OCI-LY7 (cell line): ENCODE measurements around the gene AGBL1. TPM values are rescaled to one million over a fixed set of nuclear protein-coding genes. Genes with fewer than 3 reads are reported as not detected.

ENCODE experiments used
- BruUV-seq: library from RNA; stranded (reverse); fragments of 400-500 nt; replicated peaks from 2 replicates; lab custom pipeline; 2021; lab: Mats Ljungman, UMichigan
- CTCF ChIA-PET: fragments of 300-600 bp; sonication (Branson Sonifier 250); formaldehyde crosslinking; loops from one replicate; lab custom pipeline; 2022; ENCODE audit warnings: antibody characterized with exemption; ENCODE audit not compliant: unreplicated experiment; lab: Charles Lee
- POLR2A ChIA-PET: fragments of 300-600 bp; sonication (Branson Sonifier 250); formaldehyde crosslinking; loops from one replicate; lab custom pipeline; 2022; ENCODE audit warnings: antibody characterized with exemption; lab: Charles Lee
- DNase-seq: peaks from one replicate; pipeline ENCODE4 v3.0.0-alpha.2; 2015; ENCODE audit warnings: low spot score
- H2AFZ ChIP-seq: fragments of 200-600 bp; sonication (generic), shearing (Covaris generic); 2 replicates; pipeline ENCODE4 v1.6.1; 2014; ENCODE audit warnings: mild to moderate bottlenecking, antibody characterized with exemption, low read length, moderate library complexity
- H3K27ac ChIP-seq: fragments of 200-600 bp; sonication (generic); 2 replicates; pipeline ENCODE4 v1.5.1; 2014; ENCODE audit warnings: mixed run types, low read depth, mild to moderate bottlenecking, moderate library complexity, low read length, inconsistent platforms; ENCODE audit not compliant: poor library complexity, severe bottlenecking
- H3K36me3 ChIP-seq: fragments of 200-600 bp; sonication (generic); 2 replicates; pipeline ENCODE4 v1.6.1; 2014; ENCODE audit warnings: mild to moderate bottlenecking, antibody characterized with exemption, low read length, moderate library complexity, mixed read lengths; ENCODE audit not compliant: insufficient read depth
- H3K4me1 ChIP-seq: fragments of 200-600 bp; sonication (generic); 2 replicates; pipeline ENCODE4 v1.5.1; 2014; ENCODE audit warnings: mild to moderate bottlenecking, low read length; ENCODE audit not compliant: insufficient read depth, poor library complexity, severe bottlenecking
- H3K4me2 ChIP-seq: fragments of 200-600 bp; sonication (generic); 2 replicates; pipeline ENCODE4 v1.6.1; 2014; ENCODE audit warnings: mild to moderate bottlenecking, low read length
- H3K4me3 ChIP-seq: fragments of 200-600 bp; sonication (generic); 2 replicates; pipeline ENCODE4 v1.5.1; 2014; ENCODE audit warnings: mild to moderate bottlenecking, low read depth, low read length; ENCODE audit not compliant: poor library complexity, severe bottlenecking
- H3K79me2 ChIP-seq: fragments of 200-600 bp; sonication (generic); 2 replicates; pipeline ENCODE4 v1.6.1; 2016; ENCODE audit warnings: low read depth, mild to moderate bottlenecking, low read length, moderate library complexity, mixed read lengths; ENCODE audit not compliant: insufficient read depth
- H3K9me2 ChIP-seq: fragments of 200-600 bp; sonication (generic); 2 replicates; pipeline ENCODE4 v1.6.1; 2016; ENCODE audit warnings: mild to moderate bottlenecking, low read length, mixed read lengths; ENCODE audit not compliant: insufficient read depth
- H3K9me3 ChIP-seq: fragments of 200-600 bp; sonication (generic); 2 replicates; pipeline ENCODE4 v1.6.1; 2014; ENCODE audit warnings: mild to moderate bottlenecking, mixed run types, low read length, mixed read lengths
- H4K20me1 ChIP-seq: fragments of 200-600 bp; sonication (generic); 2 replicates; pipeline ENCODE4 v1.6.1; 2014; ENCODE audit warnings: mild to moderate bottlenecking, antibody characterized with exemption, low read length, moderate library complexity, mixed read lengths; ENCODE audit not compliant: insufficient read depth
- EZH2phosphoT487 ChIP-seq: fragments of 200-600 bp; sonication (generic); IDR thresholded peaks from 2 replicates; pipeline ENCODE4 v1.6.1; 2018; ENCODE audit warnings: low read depth, borderline replicate concordance, mild to moderate bottlenecking, mixed run types, antibody characterized with exemption, low read length, moderate library complexity, mixed read lengths
- intact Hi-C: fragments of 100-400 bp; cut with micrococcal nuclease; formaldehyde crosslinking; loops from one replicate; pipeline ENCODE4 v1.10.0; 2022; ENCODE audit not compliant: unreplicated experiment
- total RNA-seq, 2 experiments: library from RNA; depleted of rRNA in 1 of 2; stranded (reverse); fragments of >200 nt in 1 of 2; shearing (Covaris generic) in 1 of 2; gene quantifications; 2 replicates each; pipeline ENCODE4 v1.2.3, GENCODE V29; 2014 to 2022
- TF ChIP-seq, protein P1 (sequence below): fragments of 200-600 bp; sonication (generic); conservative IDR thresholded peaks from 2 replicates; pipeline ENCODE4 v1.5.1; 2014; ENCODE audit warnings: mild to moderate bottlenecking, antibody characterized with exemption, low read length, moderate library complexity, mixed read lengths

Gene AGBL1
- total RNA-seq, 2 experiments from 2014 or later = not detected

DNA sequence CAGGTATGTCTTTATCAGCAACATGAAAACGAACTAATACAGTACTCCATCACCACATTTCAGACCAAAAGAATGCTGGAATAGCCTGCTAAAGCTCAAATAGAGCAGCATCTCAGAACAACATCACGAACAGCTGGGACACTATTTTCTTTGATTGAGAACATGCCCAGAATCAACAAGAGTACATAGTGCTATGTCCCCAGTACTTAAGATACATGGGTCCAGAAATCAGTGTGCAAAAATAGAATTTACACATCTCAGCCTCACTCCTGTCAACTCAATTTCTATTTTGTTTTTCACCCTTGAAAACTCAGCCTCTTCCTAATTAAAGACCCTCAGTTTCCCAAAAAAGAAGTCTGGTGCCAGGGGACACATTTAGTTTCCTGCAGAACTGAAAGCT is 753.9 kb downstream of the AGBL1 start:
- Histone ChIP-seq H3K4me1 (no peaks in the 10 kb centered on the region), H3K4me2 (no peak overlapping the region), H3K36me3 (no peaks in the 10 kb centered on the region), H4K20me1 (no peaks in the 10 kb centered on the region), H3K79me2 (no peaks in the 10 kb centered on the region), H2AFZ (no peak overlapping the region), H3K4me3 (no peak overlapping the region), H3K9me3 (no peaks in the 10 kb centered on the region), H3K9me2 (no peaks in the 10 kb centered on the region), H3K27ac (no peak overlapping the region)
- DNase-seq = no peak
- ChIA-PET POLR2A (no interaction called here), CTCF (no interaction called here)
- no TSS peak for BruUV-seq
- intact Hi-C loops = no loop called here
- TF ChIP-seq EZH2phosphoT487 = no peak
- TF ChIP-seq, protein P1, sequence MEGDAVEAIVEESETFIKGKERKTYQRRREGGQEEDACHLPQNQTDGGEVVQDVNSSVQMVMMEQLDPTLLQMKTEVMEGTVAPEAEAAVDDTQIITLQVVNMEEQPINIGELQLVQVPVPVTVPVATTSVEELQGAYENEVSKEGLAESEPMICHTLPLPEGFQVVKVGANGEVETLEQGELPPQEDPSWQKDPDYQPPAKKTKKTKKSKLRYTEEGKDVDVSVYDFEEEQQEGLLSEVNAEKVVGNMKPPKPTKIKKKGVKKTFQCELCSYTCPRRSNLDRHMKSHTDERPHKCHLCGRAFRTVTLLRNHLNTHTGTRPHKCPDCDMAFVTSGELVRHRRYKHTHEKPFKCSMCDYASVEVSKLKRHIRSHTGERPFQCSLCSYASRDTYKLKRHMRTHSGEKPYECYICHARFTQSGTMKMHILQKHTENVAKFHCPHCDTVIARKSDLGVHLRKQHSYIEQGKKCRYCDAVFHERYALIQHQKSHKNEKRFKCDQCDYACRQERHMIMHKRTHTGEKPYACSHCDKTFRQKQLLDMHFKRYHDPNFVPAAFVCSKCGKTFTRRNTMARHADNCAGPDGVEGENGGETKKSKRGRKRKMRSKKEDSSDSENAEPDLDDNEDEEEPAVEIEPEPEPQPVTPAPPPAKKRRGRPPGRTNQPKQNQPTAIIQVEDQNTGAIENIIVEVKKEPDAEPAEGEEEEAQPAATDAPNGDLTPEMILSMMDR = no peak

DNA sequence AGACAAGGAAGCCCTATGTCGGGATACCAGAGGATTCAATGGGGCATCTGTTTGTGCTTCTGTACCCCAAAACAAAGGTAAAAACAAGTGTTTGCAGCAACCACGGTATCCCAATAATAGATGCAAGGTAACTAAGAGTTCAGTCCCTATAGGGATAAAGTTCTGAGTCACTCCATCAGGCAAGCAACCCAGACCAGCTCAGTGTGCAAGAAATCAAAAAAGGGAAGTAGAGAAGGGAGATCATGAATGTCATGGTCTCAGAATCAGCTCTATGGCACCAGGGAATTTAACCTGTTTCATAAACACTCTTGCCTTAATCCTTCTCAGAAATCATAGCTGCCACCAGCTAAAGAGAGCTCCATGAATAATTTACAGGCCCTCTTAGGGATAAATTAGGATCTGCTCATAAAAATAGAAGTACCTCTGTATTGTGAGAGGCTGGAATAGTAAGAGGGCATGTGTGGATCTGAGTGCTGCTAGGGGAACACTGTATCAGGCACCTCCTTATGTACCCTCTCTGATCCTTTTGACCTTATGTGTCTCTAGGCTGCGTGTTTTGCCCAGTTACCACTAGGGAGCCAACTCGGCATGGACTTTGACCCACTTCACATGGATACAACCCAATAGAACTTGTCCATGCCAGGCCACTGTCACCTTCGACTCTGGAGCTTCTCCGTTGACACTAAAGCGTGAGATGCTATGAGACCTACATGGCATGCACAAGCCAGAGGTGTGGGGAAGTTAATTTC is 754.6 kb downstream of the AGBL1 start:
- H3K36me3 ChIP-seq = no peaks in the 10 kb centered on the region
- no peaks in the 10 kb centered on the region for H3K79me2 ChIP-seq
- no peak for DNase-seq
- H3K9me2 ChIP-seq = no peaks in the 10 kb centered on the region
- intact Hi-C loops = no loop called here
- TF ChIP-seq EZH2phosphoT487 = no peak
- TF ChIP-seq, protein P1 = no peak
- H2AFZ ChIP-seq = no peak overlapping the region
- no peak overlapping the region for H3K4me3 ChIP-seq
- H3K4me1 ChIP-seq = no peaks in the 10 kb centered on the region
- no peaks in the 10 kb centered on the region for H3K9me3 ChIP-seq
- no TSS peak for BruUV-seq
- POLR2A ChIA-PET = no interaction called here
- no peak overlapping the region for H3K27ac ChIP-seq
- no peak overlapping the region for H3K4me2 ChIP-seq
- H4K20me1 ChIP-seq = no peaks in the 10 kb centered on the region
- CTCF ChIA-PET = no interaction called here

DNA sequence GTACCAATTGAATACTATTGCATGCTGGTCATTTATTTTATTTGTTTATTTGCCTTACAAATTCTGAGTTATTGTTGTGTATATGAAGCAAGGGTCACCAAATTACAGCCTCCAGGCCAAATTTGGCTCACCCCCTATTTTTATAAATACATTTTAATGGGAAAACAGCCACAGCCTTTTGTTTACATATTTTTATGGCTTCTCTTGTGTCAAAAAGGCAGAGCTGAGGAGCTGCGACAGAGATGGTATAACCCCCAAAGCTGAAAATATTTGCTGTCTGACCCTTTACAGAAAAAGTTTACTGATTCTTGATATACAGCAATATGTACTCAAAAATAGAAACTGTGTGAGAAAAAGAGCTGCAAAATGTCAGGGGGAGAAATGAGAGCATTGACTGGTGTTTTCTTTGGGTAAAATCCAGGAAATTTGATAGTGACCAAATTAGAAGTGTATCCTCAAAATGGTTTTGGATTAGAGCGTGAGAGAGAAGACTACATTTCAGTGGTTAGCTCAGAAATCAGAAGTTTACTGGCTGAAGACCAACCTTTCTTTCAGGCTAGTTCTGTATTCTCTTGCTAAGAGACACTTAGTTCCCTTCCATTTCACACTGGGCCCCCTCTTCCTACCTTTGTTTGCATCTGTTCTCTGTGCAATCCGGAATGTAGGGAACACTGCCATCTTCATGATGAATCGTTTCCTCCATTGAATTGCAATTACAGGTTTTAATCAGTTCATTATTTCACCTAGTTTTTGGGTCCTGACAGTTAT is 757.8 kb downstream of the AGBL1 start:
- CTCF ChIA-PET = no interaction called here
- Histone ChIP-seq H3K27ac (no peak overlapping the region), H3K4me2 (no peak overlapping the region), H2AFZ (no peak overlapping the region), H3K4me3 (no peak overlapping the region), H3K36me3 (no peaks in the 10 kb centered on the region), H3K79me2 (no peaks in the 10 kb centered on the region), H3K9me3 (no peaks in the 10 kb centered on the region), H3K4me1 (no peaks in the 10 kb centered on the region), H3K9me2 (no peaks in the 10 kb centered on the region), H4K20me1 (no peaks in the 10 kb centered on the region)
- BruUV-seq = no TSS peak
- TF ChIP-seq EZH2phosphoT487 = no peak
- TF ChIP-seq, protein P1 = no peak
- DNase-seq = no peak
- POLR2A ChIA-PET = no interaction called here
- intact Hi-C loops = no loop called here
